ENCODE results near the gene HMGXB3. TPM values are rescaled to one million over a fixed set of nuclear protein-coding genes. Genes with fewer than 3 reads are reported as not detected.
A peak's percentile ranks its signal among the peaks of the same experiment; 100 is the strongest.

The HMGXB3 gene
- total RNA-seq, 3 donors from 2014 or later (not counting 1 experiment from before 2014, with no cell fraction given), result 39.0 to 46.5 (median 45.8) TPM

DNA sequence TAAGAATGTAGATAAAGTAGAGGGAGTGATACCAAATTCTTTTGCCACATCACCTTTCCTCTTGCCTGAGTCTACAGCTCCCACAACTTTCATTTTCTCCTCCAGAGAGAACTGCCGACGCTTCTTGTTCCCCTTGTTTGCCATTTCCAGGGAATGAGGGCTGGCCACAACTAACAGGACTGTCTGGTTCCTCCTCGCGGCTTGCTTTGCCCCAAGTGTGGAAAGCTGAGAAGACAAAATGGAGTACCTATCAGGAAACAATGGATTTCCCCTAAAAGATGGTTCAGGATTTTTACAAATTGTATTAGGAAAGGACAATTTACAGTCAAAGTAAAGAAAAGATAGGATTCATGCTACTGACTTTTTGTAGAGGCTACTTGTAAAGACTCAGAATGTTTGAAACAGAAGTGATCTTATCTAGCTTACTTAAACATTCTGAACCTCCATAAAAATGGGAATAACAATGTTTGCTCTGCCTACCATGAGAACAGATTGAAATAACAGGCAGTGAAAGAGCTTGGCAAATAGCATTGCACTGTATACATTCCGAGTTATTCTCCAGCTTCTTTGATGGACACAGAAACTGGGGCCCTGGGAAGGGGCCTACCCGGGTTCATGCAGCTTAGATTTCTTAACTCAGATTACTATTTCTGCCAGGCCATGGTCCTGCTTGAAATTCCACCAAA lies 4.2 kb upstream of the HMGXB3 start:
- Histone ChIP-seq H3K27ac (ENCODE audit: low read length) (no peak overlapping the region), H3K4me3 (ENCODE audit: low read length) (no peak overlapping the region), H3K27me3 (ENCODE audit: control insufficient read depth, insufficient read depth, low read length) (no peaks in the 10 kb centered on the region), H3K36me3 (ENCODE audit: control insufficient read depth, insufficient read depth, low read length) (peaks cover 5% of the 10 kb centered on the region), H3K4me1 (ENCODE audit: control insufficient read depth, insufficient read depth, low read length) (peaks cover 10% of the 10 kb centered on the region), H3K9me3 (ENCODE audit: control insufficient read depth, insufficient read depth, low read length) (no peaks in the 10 kb centered on the region)
- TF ChIP-seq, protein P1, sequence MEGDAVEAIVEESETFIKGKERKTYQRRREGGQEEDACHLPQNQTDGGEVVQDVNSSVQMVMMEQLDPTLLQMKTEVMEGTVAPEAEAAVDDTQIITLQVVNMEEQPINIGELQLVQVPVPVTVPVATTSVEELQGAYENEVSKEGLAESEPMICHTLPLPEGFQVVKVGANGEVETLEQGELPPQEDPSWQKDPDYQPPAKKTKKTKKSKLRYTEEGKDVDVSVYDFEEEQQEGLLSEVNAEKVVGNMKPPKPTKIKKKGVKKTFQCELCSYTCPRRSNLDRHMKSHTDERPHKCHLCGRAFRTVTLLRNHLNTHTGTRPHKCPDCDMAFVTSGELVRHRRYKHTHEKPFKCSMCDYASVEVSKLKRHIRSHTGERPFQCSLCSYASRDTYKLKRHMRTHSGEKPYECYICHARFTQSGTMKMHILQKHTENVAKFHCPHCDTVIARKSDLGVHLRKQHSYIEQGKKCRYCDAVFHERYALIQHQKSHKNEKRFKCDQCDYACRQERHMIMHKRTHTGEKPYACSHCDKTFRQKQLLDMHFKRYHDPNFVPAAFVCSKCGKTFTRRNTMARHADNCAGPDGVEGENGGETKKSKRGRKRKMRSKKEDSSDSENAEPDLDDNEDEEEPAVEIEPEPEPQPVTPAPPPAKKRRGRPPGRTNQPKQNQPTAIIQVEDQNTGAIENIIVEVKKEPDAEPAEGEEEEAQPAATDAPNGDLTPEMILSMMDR (IDR thresholded peaks at IDR 0.05), result no peak
- intact Hi-C loops (cut with micrococcal nuclease), result no loop called here
- Mint-ChIP-seq H3K4me1 (peaks cover 14 to 17% of the 10 kb centered on the region in 2 donors), H3K27me3 (ENCODE audit: low read depth in 2 of 2) (no peaks in the 10 kb centered on the region), H3K36me3 (no peaks in the 10 kb centered on the region), H3K4me3 (no peak overlapping the region), H3K9me3 (no peaks in the 10 kb centered on the region), H3K27ac (no peak overlapping the region)
- WGBS (ENCODE audit: insufficient coverage), result 97% methylated on average over 6 of the region's 6 CpGs
- DNase-seq (no peak), ATAC-seq (no peak)

DNA sequence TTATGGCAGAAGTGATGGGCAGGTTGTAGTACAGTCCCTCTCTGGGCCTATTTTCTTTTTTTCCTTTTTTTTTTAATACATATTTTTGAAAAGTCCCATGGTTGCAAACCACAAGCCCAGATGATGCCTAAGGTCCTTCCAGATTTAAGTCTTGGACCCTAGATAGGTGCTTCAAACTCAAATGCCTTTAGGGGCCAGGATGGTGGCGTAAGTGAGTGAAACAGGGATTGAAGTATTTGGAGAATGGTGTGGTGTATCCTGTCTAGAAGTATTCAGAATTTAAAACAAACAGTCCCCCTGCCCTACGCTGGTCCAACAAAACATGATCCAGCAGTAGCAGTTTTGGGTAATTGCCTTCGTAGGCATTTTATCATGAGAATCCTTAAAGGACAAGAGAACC lies 2.3 kb upstream of the HMGXB3 start:
- H3K4me1 ChIP-seq (ENCODE audit: control insufficient read depth, insufficient read depth, low read length), result peaks cover 15% of the 10 kb centered on the region
- no peaks in the 10 kb centered on the region for H3K9me3 ChIP-seq (ENCODE audit: control insufficient read depth, insufficient read depth, low read length)
- DNase-seq (no peak), ATAC-seq (no peak)
- no peak overlapping the region for H3K4me3 ChIP-seq (ENCODE audit: low read length)
- H3K27me3 Mint-ChIP-seq (ENCODE audit: low read depth in 2 of 2), result no peaks in the 10 kb centered on the region
- peaks cover 32 to 37% of the 10 kb centered on the region in 2 donors for H3K4me1 Mint-ChIP-seq
- H3K9me3 Mint-ChIP-seq, result no peaks in the 10 kb centered on the region
- H3K36me3 ChIP-seq (ENCODE audit: control insufficient read depth, insufficient read depth, low read length), result peaks cover 5% of the 10 kb centered on the region
- TF ChIP-seq, protein P1 (IDR thresholded peaks at IDR 0.05), result no peak
- 100% methylated on average over 3 of the region's 3 CpGs for WGBS (ENCODE audit: insufficient coverage)
- H3K27ac ChIP-seq (ENCODE audit: low read length), result no peak overlapping the region
- H3K36me3 Mint-ChIP-seq, result no peaks in the 10 kb centered on the region
- no peaks in the 10 kb centered on the region for H3K27me3 ChIP-seq (ENCODE audit: control insufficient read depth, insufficient read depth, low read length)
- intact Hi-C loops (cut with micrococcal nuclease), result no loop called here
- H3K4me3 Mint-ChIP-seq, result peak overlapping the region; percentile 84
- peak overlapping the region; percentile 74 to 93 for H3K27ac Mint-ChIP-seq

GRCh38 chr5:149999359-149999758 lies 1.2 kb upstream of the HMGXB3 start:
- Mint-ChIP-seq H3K27me3 (ENCODE audit: low read depth in 2 of 2) (no peaks in the 10 kb centered on the region), H3K27ac (peak overlapping the region; percentile 74 to 93), H3K9me3 (no peaks in the 10 kb centered on the region), H3K4me1 (peaks cover 32 to 42% of the 10 kb centered on the region in 2 donors), H3K4me3 (peak overlapping the region; percentile 84), H3K36me3 (no peaks in the 10 kb centered on the region)
- ATAC-seq (no peak), DNase-seq (no peak)
- whole genome bisulfite sequencing (ENCODE audit: insufficient coverage), result 89% methylated on average over 3 of the region's 3 CpGs
- Histone ChIP-seq H3K27me3 (ENCODE audit: control insufficient read depth, insufficient read depth, low read length) (no peaks in the 10 kb centered on the region), H3K4me3 (ENCODE audit: low read length) (no peak overlapping the region), H3K4me1 (ENCODE audit: control insufficient read depth, insufficient read depth, low read length) (peaks cover 15% of the 10 kb centered on the region), H3K36me3 (ENCODE audit: control insufficient read depth, insufficient read depth, low read length) (peaks cover 5% of the 10 kb centered on the region), H3K27ac (ENCODE audit: low read length) (peak overlapping the region; percentile 91), H3K9me3 (ENCODE audit: control insufficient read depth, insufficient read depth, low read length) (no peaks in the 10 kb centered on the region)
- intact Hi-C loops (cut with micrococcal nuclease), result no loop called here
- TF ChIP-seq, protein P1 (IDR thresholded peaks at IDR 0.05), result no peak

DNA sequence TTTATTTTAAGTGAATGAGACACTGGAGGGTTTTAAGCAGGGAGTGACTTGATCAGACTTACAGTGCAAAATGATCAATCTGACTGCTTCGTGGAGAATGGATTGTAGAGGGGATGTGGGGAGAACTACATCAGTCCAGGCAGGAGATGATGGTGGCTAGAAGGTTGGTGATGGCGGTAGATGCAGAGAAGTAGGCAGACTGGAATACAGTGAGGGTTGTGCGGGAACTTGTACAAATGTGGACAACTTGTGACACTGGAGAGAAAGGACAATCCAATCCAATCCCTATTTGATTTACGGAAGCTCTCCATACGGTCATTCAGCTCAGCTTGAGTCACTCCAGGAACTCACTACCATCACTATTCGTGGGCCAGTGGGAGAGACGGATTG lies 678 bp upstream of the HMGXB3 start:
- peak overlapping the region; percentile 74 to 93 for H3K27ac Mint-ChIP-seq
- Histone ChIP-seq H3K9me3 (ENCODE audit: control insufficient read depth, insufficient read depth, low read length) (no peaks in the 10 kb centered on the region), H3K4me1 (ENCODE audit: control insufficient read depth, insufficient read depth, low read length) (peaks cover 15% of the 10 kb centered on the region), H3K27me3 (ENCODE audit: control insufficient read depth, insufficient read depth, low read length) (no peaks in the 10 kb centered on the region), H3K27ac (ENCODE audit: low read length) (peak overlapping the region; percentile 91), H3K36me3 (ENCODE audit: control insufficient read depth, insufficient read depth, low read length) (peaks cover 5% of the 10 kb centered on the region), H3K4me3 (ENCODE audit: low read length) (peak overlapping the region; percentile 77)
- ATAC-seq, result no peak
- H3K4me1 Mint-ChIP-seq, result peaks cover 36 to 47% of the 10 kb centered on the region in 2 donors
- no peaks in the 10 kb centered on the region for H3K9me3 Mint-ChIP-seq
- WGBS (ENCODE audit: insufficient coverage), result 30% methylated on average over 7 of the region's 7 CpGs
- DNase-seq, result no peak
- H3K4me3 Mint-ChIP-seq, result peak overlapping the region; percentile 84
- TF ChIP-seq, protein P1 (IDR thresholded peaks at IDR 0.05), result no peak
- intact Hi-C loops (cut with micrococcal nuclease), result no loop called here
- H3K27me3 Mint-ChIP-seq (ENCODE audit: low read depth in 2 of 2), result no peaks in the 10 kb centered on the region
- H3K36me3 Mint-ChIP-seq, result no peaks in the 10 kb centered on the region

All from natural killer cell (primary cell).